IgD-negative memory B cell (primary cell): ENCODE measurements around the gene PLCD3. TPM values are rescaled to one million over a fixed set of nuclear protein-coding genes. Genes with fewer than 3 reads are reported as not detected.
A peak's percentile ranks its signal among the peaks of the same experiment; 100 is the strongest.

Experiments used
- H3K27ac Mint-ChIP-seq, 3 donors: one replicate each; pipeline ENCODE4 v1.8.0; 2020 to 2022; ENCODE audit warnings: mild to moderate bottlenecking in 3 of 3, mixed read lengths in 3 of 3, moderate library complexity in 1 of 3
- H3K27me3 Mint-ChIP-seq: one replicate; pipeline ENCODE4 v1.8.0; 2021; ENCODE audit warnings: mixed read lengths
- H3K36me3 Mint-ChIP-seq: one replicate; pipeline ENCODE4 v1.8.0; 2020; ENCODE audit warnings: mild to moderate bottlenecking, mixed read lengths
- H3K4me1 Mint-ChIP-seq, 3 donors: one replicate each; pipeline ENCODE4 v1.8.0; 2020 to 2022; ENCODE audit warnings: mixed read lengths in 3 of 3, mild to moderate bottlenecking in 1 of 3
- H3K4me3 Mint-ChIP-seq, 4 donors: one replicate each; pipeline ENCODE4 v1.8.0; 2020 to 2022; ENCODE audit warnings: mild to moderate bottlenecking in 4 of 4, mixed read lengths in 4 of 4, moderate library complexity in 3 of 4
- H3K9me3 Mint-ChIP-seq, 3 donors: one replicate each; pipeline ENCODE4 v1.8.0; 2020 to 2021; ENCODE audit warnings: mixed read lengths in 3 of 3, mild to moderate bottlenecking in 1 of 3
- polyA plus RNA-seq: library from polyadenylated mRNA; unstranded; fragments of 300-500 nt; fragmentation: Illumina TruSeq; gene quantifications from one replicate; pipeline ENCODE4 v1.2.3, GENCODE V29; 2021

The PLCD3 gene
- polyA plus RNA-seq, 1 donor from 2014 or later = not detected

DNA sequence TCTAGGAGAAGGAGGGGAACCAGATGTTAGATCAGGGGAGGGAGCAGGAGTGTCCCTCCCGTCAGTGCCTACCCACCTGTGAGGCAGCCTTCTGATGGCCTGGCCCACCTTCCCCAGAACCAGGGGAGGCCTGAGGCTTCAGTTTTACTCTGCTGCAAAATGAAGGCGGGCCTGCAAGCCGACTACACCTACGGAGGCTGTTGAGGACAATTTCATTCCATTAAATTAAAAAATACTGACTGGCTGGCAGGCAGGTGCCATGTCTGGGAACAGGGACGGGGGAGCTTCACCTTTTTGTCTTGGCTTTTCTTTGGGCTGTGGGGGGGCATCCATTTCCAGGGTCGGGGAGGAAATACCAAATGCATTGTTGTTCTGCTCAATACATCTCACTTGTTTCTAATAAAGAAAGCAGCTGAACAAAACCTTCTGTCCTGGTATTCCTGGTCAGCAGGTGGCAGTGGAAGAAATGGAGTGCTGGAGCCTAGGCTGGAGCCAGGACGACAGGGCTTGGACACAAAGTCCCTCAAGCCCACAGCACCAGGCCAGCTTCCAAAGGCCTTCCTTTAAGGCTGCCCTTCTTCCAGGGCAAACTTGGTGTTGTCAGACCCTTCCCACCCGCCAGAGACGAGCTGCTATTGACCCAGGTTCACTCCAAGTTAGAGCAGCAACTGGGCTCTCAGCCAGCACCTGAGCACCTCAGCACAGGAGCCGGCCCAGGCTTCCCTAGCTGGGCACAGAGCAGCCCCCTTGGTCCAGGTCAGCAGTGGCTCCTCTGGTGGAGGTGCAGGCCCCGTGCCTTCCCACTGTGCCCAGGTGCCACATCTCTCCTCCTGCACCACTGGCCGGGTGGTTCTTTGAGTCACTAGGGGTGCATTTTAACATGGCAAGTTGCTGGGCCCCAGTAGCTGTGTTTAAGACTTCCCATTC is 23.5 kb downstream of the PLCD3 start:
- H3K36me3 Mint-ChIP-seq = no peaks in the 10 kb centered on the region
- H3K4me3 Mint-ChIP-seq = peak overlapping the region in 1 of 4 donors; percentile 41
- H3K27me3 Mint-ChIP-seq = no peaks in the 10 kb centered on the region
- peaks cover 0 to 8% (median 2%) of the 10 kb centered on the region in 3 donors for H3K4me1 Mint-ChIP-seq
- H3K9me3 Mint-ChIP-seq = no peaks in the 10 kb centered on the region
- H3K27ac Mint-ChIP-seq = peak overlapping the region in 2 of 3 donors; percentile 53 to 90

DNA sequence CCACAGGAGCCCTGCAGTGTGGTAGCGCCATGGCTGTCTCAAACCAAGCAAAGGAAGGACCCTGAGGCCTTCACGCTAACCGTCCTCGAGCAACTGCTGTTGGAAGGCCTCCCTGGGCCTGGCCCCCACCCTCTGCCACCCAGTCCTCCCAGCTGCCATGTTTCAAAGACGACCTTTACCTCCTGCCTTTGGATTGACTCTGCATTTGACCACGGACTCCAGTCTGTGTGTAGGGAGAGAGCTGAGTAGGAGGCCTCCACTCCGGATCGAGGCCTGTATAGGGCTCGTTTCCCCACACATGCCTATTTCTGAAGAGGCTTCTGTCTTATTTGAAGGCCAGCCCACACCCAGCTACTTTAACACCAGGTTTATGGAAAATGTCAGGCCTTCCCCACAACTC is 24.3 kb downstream of the PLCD3 start:
- Mint-ChIP-seq H3K9me3 (no peaks in the 10 kb centered on the region), H3K27ac (no peak overlapping the region), H3K27me3 (no peaks in the 10 kb centered on the region), H3K4me3 (no peak overlapping the region), H3K36me3 (no peaks in the 10 kb centered on the region), H3K4me1 (peaks cover 0 to 8% (median 2%) of the 10 kb centered on the region in 3 donors)

DNA sequence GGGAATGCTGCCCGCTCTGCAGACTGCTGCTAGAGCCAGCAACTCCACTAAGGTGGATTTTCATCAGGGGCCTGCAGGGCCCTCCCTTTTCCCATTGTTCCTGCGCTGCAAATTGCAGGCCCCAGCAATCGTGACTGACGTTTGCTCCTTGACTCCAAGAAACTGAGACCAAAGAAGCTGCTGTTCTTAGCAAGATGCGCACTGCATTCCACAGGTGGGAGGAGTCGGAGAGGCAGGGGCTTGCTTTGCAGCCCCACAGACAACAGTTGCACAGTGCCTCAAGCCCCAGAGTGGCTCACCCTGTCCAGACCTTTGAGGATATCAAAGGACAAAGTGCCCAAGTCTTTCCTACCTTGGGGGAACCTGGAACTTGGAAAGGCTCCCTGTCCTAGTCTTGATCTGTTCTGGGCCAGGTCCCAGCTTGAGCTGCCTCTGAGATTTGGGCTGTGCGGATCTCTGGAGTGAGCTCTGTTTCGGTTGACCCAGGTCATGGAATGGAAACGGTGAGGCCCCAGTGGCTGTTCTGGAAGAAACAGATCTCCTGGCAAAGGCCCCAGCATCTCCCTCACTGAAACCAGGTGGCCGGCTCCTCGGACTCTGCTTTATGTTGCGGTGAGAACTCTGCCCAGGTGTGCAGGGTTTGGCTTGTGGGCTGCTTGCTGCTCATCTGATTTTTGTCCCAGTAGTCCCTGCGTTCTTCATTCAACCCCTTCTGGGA is 24.9 kb downstream of the PLCD3 start:
- Mint-ChIP-seq H3K9me3 (no peaks in the 10 kb centered on the region), H3K4me3 (no peak overlapping the region), H3K4me1 (peaks cover 0 to 8% (median 2%) of the 10 kb centered on the region in 3 donors), H3K36me3 (no peaks in the 10 kb centered on the region), H3K27ac (peak overlapping the region in 1 of 3 donors; percentile 85), H3K27me3 (no peaks in the 10 kb centered on the region)

- Mint-ChIP-seq H3K36me3 (no peaks in the 10 kb centered on the region), H3K27ac (peak overlapping the region in 1 of 3 donors; percentile 85)
Observed at GRCh38 chr17:45106582-45106981, 25.7 kb downstream of the PLCD3 start.

GRCh38 chr17:45106096-45106495 is 26.2 kb downstream of the PLCD3 start:
- Mint-ChIP-seq H3K27me3 (no peaks in the 10 kb centered on the region), H3K36me3 (no peaks in the 10 kb centered on the region), H3K4me3 (no peak overlapping the region), H3K9me3 (no peaks in the 10 kb centered on the region), H3K27ac (no peak overlapping the region), H3K4me1 (peaks cover 0 to 1% (median 0%) of the 10 kb centered on the region in 3 donors)

More at GRCh38 chr17:45106582-45106981, 25.7 kb downstream of the PLCD3 start:
- Mint-ChIP-seq H3K4me1 (peaks cover 0 to 4% (median 1%) of the 10 kb centered on the region in 3 donors), H3K4me3 (no peak overlapping the region), H3K9me3 (no peaks in the 10 kb centered on the region), H3K27me3 (no peaks in the 10 kb centered on the region)

DNA sequence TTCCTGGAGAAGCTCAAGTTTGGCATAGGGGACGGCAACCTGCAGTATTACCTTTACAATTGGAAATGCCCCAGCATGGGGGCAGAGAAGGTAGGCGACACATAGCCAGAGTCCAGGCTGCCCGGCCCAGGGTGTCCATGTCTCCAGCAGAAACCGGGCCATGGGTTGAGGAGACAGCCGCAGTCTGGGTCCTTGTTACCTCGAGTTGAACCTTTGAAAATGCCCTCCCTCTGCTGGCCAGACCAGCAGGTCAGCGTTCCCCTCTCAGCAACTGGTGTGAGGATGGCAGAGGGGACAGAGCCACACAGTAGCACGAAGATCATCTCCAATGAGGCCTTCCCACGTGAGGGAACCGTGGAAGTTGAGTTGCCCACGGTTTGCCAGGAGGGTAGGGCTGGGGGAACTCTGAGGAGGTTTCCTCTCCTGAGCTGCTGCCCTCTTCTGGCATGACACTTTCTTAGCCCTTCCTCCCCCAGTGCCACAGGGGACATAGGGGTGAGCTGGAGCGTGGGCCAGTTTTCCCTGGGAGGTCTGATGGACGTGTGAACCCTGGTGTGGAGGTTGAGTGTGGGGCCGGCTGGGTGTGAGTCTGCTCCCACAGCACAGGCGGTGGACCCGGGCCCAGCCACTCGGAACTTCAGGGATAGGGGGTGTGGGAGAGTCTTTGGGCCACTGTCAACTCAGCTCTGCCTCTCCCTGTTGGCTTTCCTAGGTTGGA is 27.2 kb downstream of the PLCD3 start:
- H3K9me3 Mint-ChIP-seq = no peaks in the 10 kb centered on the region
- no peak overlapping the region for H3K27ac Mint-ChIP-seq
- no peak overlapping the region for H3K4me3 Mint-ChIP-seq
- no peaks in the 10 kb centered on the region for H3K4me1 Mint-ChIP-seq
- no peaks in the 10 kb centered on the region for H3K36me3 Mint-ChIP-seq
- no peaks in the 10 kb centered on the region for H3K27me3 Mint-ChIP-seq

DNA sequence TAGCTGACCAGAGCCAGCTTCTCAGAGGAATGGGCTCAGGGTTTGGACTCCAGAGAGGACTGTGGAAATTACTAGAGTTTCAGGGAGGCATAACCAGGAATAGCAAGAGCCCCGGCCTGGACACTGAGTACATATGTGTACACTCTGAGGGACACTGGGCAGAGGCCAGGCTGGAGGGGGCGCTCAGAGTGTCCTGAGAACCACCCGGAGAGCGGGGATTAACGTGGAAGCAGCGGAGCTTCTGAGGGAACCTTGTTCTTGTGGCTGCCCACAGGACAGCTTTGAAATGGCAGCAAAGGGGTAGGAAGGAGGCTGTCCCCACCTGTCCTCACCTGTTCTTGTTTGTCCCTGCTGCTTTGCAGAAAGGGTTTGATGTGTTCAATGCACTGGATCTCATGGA is 27.8 kb downstream of the PLCD3 start:
- H3K27ac Mint-ChIP-seq = peak overlapping the region in 2 of 3 donors; percentile 23 to 41
- no peaks in the 10 kb centered on the region for H3K9me3 Mint-ChIP-seq
- no peaks in the 10 kb centered on the region for H3K27me3 Mint-ChIP-seq
- H3K4me1 Mint-ChIP-seq = no peaks in the 10 kb centered on the region
- H3K4me3 Mint-ChIP-seq = no peak overlapping the region
- no peaks in the 10 kb centered on the region for H3K36me3 Mint-ChIP-seq

DNA sequence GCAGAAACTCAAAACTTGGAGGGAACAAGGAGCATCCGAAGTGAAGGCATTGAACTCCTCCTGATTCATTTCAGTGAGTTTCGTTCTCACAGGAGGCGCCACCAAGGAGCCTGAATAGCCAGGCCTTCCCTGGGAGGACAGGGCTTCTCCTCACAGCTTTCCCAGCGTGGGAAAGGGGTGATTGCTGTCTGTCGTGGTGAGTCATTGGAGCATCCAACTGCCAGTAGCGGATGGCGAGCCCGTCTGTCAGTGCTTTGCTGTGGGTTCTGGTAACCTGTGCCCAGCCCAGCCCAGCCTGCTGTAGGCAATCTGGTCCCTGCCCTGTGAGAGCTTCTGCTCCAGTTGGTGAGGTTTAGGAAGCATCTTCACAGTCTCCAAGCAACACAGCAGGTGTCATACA is 28.3 kb downstream of the PLCD3 start:
- no peaks in the 10 kb centered on the region for H3K9me3 Mint-ChIP-seq
- H3K4me3 Mint-ChIP-seq = no peak overlapping the region
- peaks cover 0 to 3% (median 0%) of the 10 kb centered on the region in 3 donors for H3K4me1 Mint-ChIP-seq
- peak overlapping the region in 2 of 3 donors; percentile 23 to 41 for H3K27ac Mint-ChIP-seq
- peaks cover 2% of the 10 kb centered on the region for H3K36me3 Mint-ChIP-seq
- no peaks in the 10 kb centered on the region for H3K27me3 Mint-ChIP-seq

GRCh38 chr17:45103269-45103795 is 29.0 kb downstream of the PLCD3 start:
- Mint-ChIP-seq H3K9me3 (no peaks in the 10 kb centered on the region), H3K36me3 (peaks cover 2% of the 10 kb centered on the region), H3K27me3 (no peaks in the 10 kb centered on the region), H3K4me1 (peaks cover 0 to 5% (median 0%) of the 10 kb centered on the region in 3 donors), H3K4me3 (no peak overlapping the region), H3K27ac (no peak overlapping the region)

GRCh38 chr17:45102856-45103255 is 29.5 kb downstream of the PLCD3 start:
- Mint-ChIP-seq H3K27ac (no peak overlapping the region), H3K4me1 (peaks cover 0 to 5% (median 0%) of the 10 kb centered on the region in 3 donors), H3K36me3 (peaks cover 2% of the 10 kb centered on the region), H3K9me3 (no peaks in the 10 kb centered on the region), H3K4me3 (no peak overlapping the region), H3K27me3 (no peaks in the 10 kb centered on the region)

DNA sequence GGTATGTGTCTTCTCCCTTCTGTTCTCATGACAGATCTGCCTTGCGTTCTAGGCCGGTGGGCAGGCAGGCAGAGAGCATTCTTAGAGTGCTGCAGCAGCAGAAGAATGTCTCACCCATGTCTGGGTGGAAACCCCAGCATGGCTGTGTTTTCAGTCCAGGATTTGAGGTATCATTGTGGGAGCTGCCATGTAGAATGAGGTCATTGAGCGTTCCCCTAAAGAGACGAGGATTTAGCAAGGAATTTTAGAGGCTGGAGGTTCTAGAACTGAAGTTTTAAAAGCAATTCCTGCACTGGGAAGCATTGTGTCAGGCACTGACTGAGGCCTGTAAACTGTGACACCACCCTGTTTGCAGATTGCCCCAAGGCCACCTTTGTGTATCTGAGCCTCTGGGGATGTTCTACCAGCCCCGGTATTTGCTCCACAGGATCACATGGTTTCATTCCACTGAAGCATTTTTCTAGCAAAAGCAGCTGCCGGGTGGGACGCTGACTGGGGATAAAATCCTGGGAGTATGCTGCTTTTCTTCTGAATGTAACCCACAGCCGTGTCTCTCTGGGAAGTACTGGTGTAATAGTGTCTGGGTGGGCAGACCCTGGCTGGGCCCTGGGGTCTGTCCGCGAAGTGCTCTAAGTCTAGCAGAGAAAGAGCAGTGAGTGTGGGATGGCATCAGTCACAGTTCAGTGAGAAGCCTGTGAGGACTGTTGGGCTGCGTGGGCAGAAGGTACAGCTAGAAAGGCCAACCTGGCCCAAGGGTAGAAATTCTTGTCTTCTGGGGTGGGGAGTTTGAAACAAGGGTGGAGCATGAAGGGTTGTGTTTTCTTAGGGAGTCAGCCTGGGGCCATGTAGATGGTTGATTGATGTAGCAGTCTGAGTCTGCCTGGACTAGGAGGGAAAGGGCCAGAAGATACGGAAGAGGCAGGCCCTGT is 30.2 kb downstream of the PLCD3 start:
- Mint-ChIP-seq H3K9me3 (no peaks in the 10 kb centered on the region), H3K27ac (no peak overlapping the region), H3K4me1 (peaks cover 0 to 5% (median 0%) of the 10 kb centered on the region in 3 donors), H3K27me3 (no peaks in the 10 kb centered on the region), H3K36me3 (peaks cover 2% of the 10 kb centered on the region), H3K4me3 (no peak overlapping the region)

DNA sequence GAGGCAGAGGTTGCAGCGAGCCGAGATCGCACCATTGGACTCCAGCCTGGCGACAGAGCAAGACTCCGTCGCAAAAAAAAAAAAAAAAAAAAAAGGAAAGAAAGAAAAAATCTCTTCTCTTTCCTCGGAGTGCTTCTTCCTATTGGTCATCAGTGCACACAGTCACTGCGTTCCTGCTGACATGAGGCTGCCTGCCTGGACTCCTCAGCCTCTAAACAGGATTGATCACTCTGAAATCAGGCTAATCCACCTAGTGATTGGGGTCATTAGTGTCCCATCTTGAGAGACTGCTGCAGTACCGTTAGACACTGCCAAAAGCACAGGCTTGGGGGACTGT is 30.8 kb downstream of the PLCD3 start:
- Mint-ChIP-seq H3K4me3 (no peak overlapping the region), H3K9me3 (no peaks in the 10 kb centered on the region), H3K4me1 (peaks cover 0 to 5% (median 0%) of the 10 kb centered on the region in 3 donors), H3K27ac (no peak overlapping the region), H3K27me3 (no peaks in the 10 kb centered on the region), H3K36me3 (peaks cover 2% of the 10 kb centered on the region)

DNA sequence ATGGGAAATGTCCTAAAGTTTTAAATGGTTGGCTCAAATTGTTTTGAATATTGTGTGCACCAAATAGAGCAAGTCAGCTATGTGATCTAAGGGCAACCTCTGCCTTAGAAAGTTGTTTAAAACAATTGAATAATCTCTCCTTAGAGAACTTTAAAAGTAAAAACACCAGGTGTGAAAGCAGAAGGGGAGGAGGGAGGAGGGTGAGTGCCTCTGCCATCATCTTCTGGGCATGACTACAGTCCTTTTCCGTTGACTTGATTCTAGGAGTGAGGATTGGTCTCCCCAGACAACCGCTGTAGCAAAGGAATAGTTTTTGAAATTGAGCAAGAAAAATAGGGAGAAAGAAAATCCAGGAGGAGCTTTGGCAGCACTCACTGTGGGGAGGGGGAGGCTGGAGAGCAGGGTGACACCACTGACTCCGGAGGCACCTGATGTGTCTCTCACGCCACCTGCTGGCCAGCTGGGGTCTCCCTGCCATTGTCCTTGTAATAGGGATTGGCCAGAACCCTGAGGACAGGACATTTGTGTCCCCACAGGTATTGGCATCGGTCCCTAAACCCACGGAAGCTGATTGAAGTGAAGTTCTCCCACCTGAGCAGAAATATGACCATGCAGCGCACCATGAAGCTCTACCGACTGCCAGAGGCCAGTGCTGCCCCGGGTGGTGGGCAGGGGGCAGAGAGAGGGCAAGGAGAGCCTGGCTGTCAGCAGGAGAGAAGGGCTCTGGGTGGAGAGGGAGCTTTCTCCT is 33.3 kb downstream of the PLCD3 start:
- H3K4me1 Mint-ChIP-seq = peaks cover 0 to 5% (median 0%) of the 10 kb centered on the region in 3 donors
- H3K27me3 Mint-ChIP-seq = no peaks in the 10 kb centered on the region
- no peaks in the 10 kb centered on the region for H3K9me3 Mint-ChIP-seq
- peaks cover 2% of the 10 kb centered on the region for H3K36me3 Mint-ChIP-seq
- no peak overlapping the region for H3K4me3 Mint-ChIP-seq
- H3K27ac Mint-ChIP-seq = peak overlapping the region; percentile 53 to 93 (median 65)
